Left cardiac atrium (tissue), 4 donors: Measurements from ENCODE around the gene BATF2. TPM values are rescaled to one million over a fixed set of nuclear protein-coding genes. Genes with fewer than 3 reads are reported as not detected.
"Not testable (repeated sequence)": the region's sequence is repeated elsewhere in the genome, so short reads cannot be mapped to it uniquely, and the experiment has no call there.

Source experiments
- ATAC-seq, 2 donors: fragments of 200-7000 bp; cut with Tn5 transposase; one replicate each; pipeline ENCODE4 v1.9.1; 2020; ENCODE audit warnings: mild to moderate bottlenecking in 2 of 2, moderate library complexity in 2 of 2
- DNase-seq: peaks from one replicate; pipeline ENCODE4 v3.0.0-alpha.2; 2020
- intact Hi-C, 2 donors: fragments of 100-400 bp; cut with DNase I; formaldehyde crosslinking; loops; one replicate each; pipeline versions ENCODE4 v1.14.1 to v1.15.1; 2022 to 2023
- total RNA-seq, 2 donors: library from RNA; stranded (reverse); fragmentation: NEBNext Ultra II Directional; extraction: Animal tissue kit (Norgen Biotek cat#: 25700); gene quantifications; one replicate each; pipeline ENCODE4 v1.2.1, GENCODE V29; 2021
- donor health status: DM: no; HTN: yes; CAD: no.
- donor health status: DM: no; HTN: yes; CAD: no; lungs with severe emphysema.
- donor health status: DM: yes; HTN: yes; CAD: no.
- donor health status: Dilated cardiomyopathy.

BATF2 gene
- total RNA-seq, 2 donors from 2014 or later, result 1.4 to 1.6 TPM

- DNase-seq (no peak), ATAC-seq (peak in 1 of 2 donors; percentile 21)
- intact Hi-C loops, result loop anchor here in 1 of 2 donors (5.0 kb wide), 1 partner anchor 103 kb away; the partner anchor contains the start of gene ZNHIT2
Measured at GRCh38 chr11:65014726-65015227, 18.0 kb upstream of the BATF2 start.

GRCh38 chr11:65013888-65014725 lies 17.3 kb upstream of the BATF2 start, which contains the start of gene ARL2:
TSS of gene ARL2 (plus strand) at chr11:65014160. CDS start at chr11:65014208, 48 bp downstream.
- ATAC-seq, result peak; percentile 95
- intact Hi-C loops, result loop anchor here in 1 of 2 donors (5.0 kb wide), 1 partner anchor 103 kb away; the partner anchor contains the start of gene ZNHIT2
- peak; percentile 96 for DNase-seq

- intact Hi-C loops, result loop anchor here in 1 of 2 donors (5.0 kb wide), 1 partner anchor 104 kb away; the partner anchor contains the start of gene ZNHIT2
- DNase-seq (peak; percentile 94), ATAC-seq (peak; percentile 92 to 93)
Measured at GRCh38 chr11:65013130-65013887, 16.5 kb upstream of the BATF2 start.

GRCh38 chr11:65008873-65009272 lies 12.1 kb upstream of the BATF2 start:
- ATAC-seq (no peak), DNase-seq (no peak)
- intact Hi-C loops, result loop anchor here in 1 of 2 donors (10.0 kb wide), 1 partner anchor 74 kb away; the partner anchor contains the start of gene GPHA2

GRCh38 chr11:65008016-65008415 lies 11.2 kb upstream of the BATF2 start:
- ATAC-seq (no peak), DNase-seq (no peak)
- intact Hi-C loops, result loop anchor here in 1 of 2 donors (10.0 kb wide), 1 partner anchor 73 kb away; the partner anchor contains the start of gene GPHA2

- intact Hi-C loops, result loop anchor here in 1 of 2 donors (10.0 kb wide), 1 partner anchor 69 kb away; the partner anchor contains the start of gene GPHA2
Measured at GRCh38 chr11:65003968-65004367, 7.2 kb upstream of the BATF2 start.

GRCh38 chr11:65003282-65003681 lies 6.5 kb upstream of the BATF2 start:
- DNase-seq (no peak), ATAC-seq (no peak)
- intact Hi-C loops, result loop anchor here in 1 of 2 donors (10.0 kb wide), 1 partner anchor 68 kb away; the partner anchor contains the start of gene GPHA2

More at GRCh38 chr11:65003968-65004367, 7.2 kb upstream of the BATF2 start:
- not testable (repeated sequence) for ATAC-seq, DNase-seq

GRCh38 chr11:65002706-65003105 lies 5.9 kb upstream of the BATF2 start:
- intact Hi-C loops, result loop anchor here in 1 of 2 donors (10.0 kb wide), 1 partner anchor 68 kb away; the partner anchor contains the start of gene GPHA2

GRCh38 chr11:64999478-64999877 lies 2.7 kb upstream of the BATF2 start:
- DNase-seq (no peak), ATAC-seq (no peak)
- intact Hi-C loops, result no loop called here

More at GRCh38 chr11:65002706-65003105, 5.9 kb upstream of the BATF2 start:
- ATAC-seq, result no peak
- no peak for DNase-seq

GRCh38 chr11:64998690-64999431 lies 2.1 kb upstream of the BATF2 start:
- DNase-seq, result no peak
- intact Hi-C loops, result no loop called here
- ATAC-seq, result no peak

GRCh38 chr11:64998141-64998540 lies 1.4 kb upstream of the BATF2 start:
- ATAC-seq (no peak), DNase-seq (no peak)
- intact Hi-C loops, result no loop called here

- DNase-seq, result no peak
- ATAC-seq, result peak in 1 of 2 donors; percentile 22
- intact Hi-C loops, result no loop called here
Measured at GRCh38 chr11:64996327-64996709, 453 bp downstream of the BATF2 start.

GRCh38 chr11:64994318-64994717 lies 2.5 kb downstream of the BATF2 start:
- DNase-seq (no peak), ATAC-seq (no peak)
- intact Hi-C loops, result no loop called here

- ATAC-seq (peak; percentile 59 to 85), DNase-seq (peak; percentile 73)
- intact Hi-C loops, result no loop called here
Measured at GRCh38 chr11:64990222-64990923, 6.4 kb downstream of the BATF2 start.

- DNase-seq (no peak), ATAC-seq (peak in 1 of 2 donors; percentile 52)
- intact Hi-C loops, result no loop called here
Measured at GRCh38 chr11:64989416-64989815, 7.4 kb downstream of the BATF2 start.

GRCh38 chr11:64987998-64988854 lies 8.5 kb downstream of the BATF2 start:
- no peak for DNase-seq
- intact Hi-C loops, result no loop called here

GRCh38 chr11:64983339-64983738 lies 13.4 kb downstream of the BATF2 start:
- ATAC-seq, DNase-seq, intact Hi-C loops: not testable (repeated sequence)

More at GRCh38 chr11:64987998-64988854, 8.5 kb downstream of the BATF2 start:
- no peak for ATAC-seq
